HG02938 (cell line): Measurements from ENCODE around the gene MAP3K4.

Experiments
- ATAC-seq: cut with Tn5 transposase; IDR thresholded peaks from one replicate; pipeline ENCODE4 v1.9.1; 2021; ENCODE audit warnings: mild to moderate bottlenecking, moderate library complexity; ENCODE audit not compliant: unreplicated experiment

Gene MAP3K4

GRCh38 chr6:161139766-161140553, 148.4 kb downstream of the MAP3K4 start:
- ATAC-seq: no peak

- no peak for ATAC-seq
Measured at GRCh38 chr6:161140554-161140875, 148.9 kb downstream of the MAP3K4 start.

- ATAC-seq: no peak
Measured at GRCh38 chr6:161141173-161141572, 149.6 kb downstream of the MAP3K4 start.

GRCh38 chr6:161142957-161143296, 151.4 kb downstream of the MAP3K4 start:
- ATAC-seq: no peak

- ATAC-seq: no peak
Measured at GRCh38 chr6:161143663-161144430, 152.3 kb downstream of the MAP3K4 start.

- no peak for ATAC-seq
Measured at GRCh38 chr6:161150136-161150535, 158.6 kb downstream of the MAP3K4 start.

DNA sequence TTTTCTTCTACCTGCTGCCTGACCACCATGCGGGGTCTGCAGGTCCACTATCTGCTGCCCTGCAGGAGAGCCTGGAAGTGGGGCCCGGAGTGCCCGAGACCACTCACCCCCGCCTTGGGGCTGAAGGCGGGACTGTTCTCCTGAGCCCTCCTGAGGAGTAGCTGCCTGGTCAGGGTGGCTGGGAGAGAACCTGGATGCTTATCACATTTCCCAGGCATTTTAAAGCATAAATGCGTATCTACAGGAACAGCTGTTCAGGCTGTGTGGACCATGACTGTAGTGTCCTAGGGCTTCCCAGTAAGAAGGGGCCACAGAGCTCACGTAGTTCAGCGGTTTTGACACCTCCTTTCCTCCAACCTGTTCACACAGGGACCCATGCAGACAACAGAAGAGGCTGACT, 159.0 kb downstream of the MAP3K4 start:
- ATAC-seq: no peak

DNA sequence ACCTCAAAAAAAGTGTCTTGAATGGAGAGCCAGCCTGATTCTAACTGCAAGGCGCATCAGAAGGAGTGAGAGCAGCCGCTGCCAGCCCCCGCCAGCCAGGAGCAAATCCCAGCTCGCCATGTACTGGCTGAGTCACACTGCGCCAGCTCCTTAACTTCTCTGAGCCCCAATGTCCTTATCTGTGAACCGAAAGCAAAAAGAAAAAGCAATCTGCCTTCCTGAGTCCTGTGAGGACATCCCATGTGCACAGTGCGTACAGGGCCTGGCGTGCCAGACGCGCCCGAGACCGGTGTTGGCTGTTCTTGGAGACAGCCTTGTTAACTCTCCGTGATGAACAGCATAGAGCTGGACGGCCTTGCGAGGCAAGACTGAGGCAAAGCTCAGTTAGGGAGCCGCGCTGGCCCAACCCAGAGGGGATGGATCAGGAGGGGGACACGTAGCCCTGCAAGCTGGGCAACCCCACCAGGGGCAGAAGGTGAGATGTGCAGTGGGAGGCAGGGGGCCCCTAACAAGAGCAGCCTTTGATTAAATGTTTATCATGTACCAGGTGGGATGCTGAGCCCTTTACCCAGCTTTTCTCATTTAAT, 159.6 kb downstream of the MAP3K4 start:
- no peak for ATAC-seq

DNA sequence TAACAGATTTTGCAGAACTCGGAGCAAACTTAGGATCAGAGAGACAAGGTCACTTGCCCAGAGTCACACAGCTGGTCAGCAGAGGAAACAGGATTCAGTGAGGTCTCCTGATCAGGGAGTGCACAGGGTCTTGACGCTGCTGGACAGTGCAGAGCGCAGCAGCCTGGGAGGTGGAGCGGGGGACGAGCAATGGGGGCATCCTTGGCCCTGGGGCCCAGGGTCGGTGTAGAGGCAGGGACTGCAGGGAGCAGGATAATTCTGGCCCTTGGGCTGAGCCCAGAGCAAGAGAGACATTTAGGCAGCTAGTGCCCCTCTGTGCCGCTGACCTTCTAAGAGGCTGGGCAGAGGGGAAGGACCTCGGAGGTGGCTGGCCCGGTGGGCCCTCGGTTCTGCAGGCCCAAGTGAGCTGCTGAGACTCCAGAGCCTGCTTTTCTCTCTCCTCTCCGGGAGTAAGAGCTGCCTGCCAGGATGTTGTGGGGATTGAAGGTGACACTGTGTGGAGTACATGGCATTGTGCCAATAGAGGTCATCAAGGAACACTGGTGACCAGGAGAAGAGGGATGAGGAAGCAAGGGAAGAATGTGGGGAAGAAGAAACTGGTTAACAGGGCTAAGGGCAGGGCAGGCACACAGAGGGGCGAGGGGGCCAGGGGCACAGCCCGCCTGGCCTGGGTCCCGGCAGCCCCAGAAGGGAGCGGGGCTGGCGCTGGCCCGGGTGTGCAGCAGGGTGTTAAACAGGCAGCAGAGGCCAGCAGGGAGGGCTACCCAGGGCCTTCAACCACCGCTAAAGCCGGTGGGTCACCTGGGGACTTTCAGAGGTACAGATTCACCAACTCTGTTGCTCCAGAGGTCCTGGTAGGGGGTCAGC, 160.3 kb downstream of the MAP3K4 start:
- ATAC-seq: no peak

GRCh38 chr6:161152527-161152862, 160.9 kb downstream of the MAP3K4 start:
- ATAC-seq: no peak

GRCh38 chr6:161152907-161153662, 161.5 kb downstream of the MAP3K4 start:
- ATAC-seq: no peak

DNA sequence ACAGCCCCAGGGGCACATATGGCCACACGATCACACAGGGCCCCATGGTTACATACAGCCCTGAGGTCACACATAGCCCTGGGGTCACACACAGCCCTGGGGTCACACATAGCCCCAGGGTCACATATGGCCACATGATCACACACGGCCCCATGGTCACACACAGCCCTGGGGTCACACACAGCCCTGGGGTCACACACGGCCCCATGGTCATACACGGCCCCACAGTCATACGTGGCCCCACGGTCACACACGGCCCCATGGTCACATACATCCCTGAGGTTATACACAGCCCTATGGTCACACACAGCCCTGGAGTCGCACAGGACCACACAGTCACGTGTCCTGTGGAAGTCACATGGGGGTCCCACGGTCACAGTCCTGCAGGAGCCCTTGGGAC, 162.2 kb downstream of the MAP3K4 start:
- ATAC-seq: no peak

DNA sequence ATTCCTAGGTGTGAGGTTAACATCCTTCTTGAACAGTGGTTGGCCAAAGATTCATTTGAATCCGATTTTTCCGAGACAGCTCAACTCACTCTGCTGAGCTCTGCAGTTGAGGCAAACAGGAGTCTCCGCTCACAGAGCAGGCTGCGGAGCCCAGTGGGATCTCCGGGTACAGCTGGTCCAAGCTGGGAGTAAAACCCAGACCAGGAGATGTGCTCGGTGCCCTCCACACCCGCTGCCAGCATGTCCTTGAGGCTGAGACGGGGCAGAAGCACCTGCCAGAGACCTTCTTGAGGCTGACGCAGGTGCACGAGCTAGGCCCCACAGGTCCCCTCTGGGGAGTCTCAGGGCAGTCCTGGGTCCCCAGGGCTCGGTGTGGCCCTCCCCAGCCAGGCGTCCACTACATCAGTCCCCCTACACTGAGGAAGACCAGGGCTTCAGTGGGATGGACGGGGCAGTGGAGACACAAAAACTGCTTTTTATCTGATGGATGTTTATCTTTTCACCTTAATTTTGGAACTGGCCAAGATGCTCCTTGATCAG, 163.3 kb downstream of the MAP3K4 start:
- ATAC-seq: no peak

DNA sequence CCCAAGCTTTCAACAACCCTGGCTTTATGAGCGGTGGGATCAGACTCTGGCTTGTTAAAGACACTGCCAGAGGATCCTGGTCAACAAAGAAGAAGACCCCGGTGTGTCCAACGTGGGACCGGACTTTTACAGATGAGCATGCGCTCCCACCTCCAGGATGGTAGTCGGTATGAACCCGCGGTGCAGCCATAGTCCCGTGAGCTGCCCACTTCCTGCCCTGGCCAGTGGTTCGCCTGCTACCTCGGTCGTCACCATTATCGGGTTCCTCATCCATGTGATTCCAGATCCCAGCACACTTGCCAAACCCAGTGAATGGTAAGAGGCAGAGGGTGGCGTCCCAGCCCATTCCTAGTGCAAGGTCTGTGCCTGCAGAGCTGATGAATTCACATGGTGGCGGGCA, 169.6 kb downstream of the MAP3K4 start:
- ATAC-seq: no peak

DNA sequence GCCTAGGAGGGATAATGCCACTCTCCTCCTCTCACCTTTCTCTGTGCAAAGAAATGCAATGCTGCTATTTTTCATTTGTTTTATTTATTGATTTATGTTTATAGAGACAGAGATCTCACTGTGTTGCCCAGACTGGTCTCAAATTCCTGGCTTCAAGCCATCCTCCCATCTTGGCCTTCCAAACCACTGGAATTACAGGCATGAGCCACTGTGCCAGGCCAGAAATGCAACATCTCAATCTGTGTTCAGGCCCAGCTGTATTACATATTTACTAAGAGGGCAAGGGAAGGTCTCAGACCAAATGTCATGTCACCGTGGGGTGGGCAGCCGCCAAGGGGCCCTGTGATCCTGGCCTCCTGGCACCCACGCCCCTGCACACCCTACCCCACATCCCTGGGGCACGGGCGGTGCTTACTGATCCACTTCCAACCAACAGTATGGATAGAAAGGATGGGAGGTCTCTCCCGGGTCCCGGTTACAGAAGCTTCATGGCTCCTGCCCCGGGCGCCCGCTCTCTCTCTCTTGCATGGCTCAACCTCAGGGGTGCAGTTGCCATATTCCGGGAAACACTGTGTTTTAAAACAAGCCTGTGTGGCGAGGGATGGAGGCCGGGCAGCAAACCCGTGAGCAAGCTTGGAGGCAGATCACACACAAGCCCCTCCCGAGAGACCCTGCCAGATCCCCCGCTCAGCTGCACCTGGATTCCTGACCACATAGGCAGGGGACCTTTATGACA, 170.5 kb downstream of the MAP3K4 start:
- ATAC-seq: no peak

GRCh38 chr6:161162722-161163121, 171.2 kb downstream of the MAP3K4 start:
- no peak for ATAC-seq

DNA sequence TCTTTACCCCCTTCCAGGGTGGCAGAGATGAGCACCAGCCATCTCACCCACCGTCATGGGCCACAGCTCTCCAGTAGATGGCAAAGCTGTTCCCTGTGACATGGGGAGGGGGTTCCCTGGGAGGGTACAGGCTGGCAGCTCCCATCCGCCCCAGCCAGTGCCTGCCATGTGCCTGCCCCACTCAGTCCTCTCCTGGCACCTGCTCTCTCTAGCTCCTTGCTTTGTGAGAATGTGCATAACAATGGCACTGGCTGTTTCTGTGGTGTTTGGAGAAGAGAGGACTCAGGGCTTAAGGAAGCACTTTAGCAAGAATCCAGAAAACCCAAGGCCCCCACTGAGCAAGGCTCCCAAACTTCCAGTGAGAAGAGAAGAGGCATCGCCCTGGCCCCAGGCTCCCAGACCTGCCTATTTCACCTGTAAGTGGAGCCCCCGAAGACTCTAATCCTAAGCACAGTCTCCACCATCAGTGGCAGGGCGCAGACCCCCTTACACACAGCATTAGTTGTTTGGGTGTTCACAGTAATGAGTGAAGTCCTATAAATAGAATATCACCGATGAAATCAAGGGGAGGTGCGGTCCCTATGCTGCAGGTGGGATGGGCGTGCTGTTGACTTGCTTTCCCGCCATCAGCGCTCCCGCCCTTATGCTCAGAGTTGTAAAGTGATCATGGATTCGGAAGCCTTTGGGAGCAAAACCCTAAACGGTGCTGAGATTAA, 172.1 kb downstream of the MAP3K4 start:
- no peak for ATAC-seq

DNA sequence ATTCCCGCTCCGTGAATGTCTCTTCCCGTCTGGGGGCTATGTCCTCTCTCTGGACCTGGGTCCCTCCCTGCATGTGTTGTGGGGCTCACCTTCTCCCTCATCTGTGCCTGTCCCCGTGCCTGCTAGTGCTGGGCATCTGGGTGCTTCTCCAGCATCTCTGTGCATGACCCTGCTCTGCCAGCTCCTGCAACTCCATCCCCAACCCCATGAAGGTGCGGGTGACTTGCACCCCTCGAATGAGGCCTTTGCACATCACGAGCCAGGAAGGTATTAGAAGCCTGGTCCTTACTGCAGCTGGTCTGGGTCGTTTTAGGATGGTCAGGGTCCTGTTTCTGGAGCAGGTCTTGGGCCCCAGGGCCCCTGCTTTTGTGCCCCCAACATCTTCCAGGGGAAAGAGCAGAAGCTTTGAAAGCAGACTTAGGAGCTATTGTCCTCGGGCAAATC, 172.6 kb downstream of the MAP3K4 start:
- no peak for ATAC-seq

DNA sequence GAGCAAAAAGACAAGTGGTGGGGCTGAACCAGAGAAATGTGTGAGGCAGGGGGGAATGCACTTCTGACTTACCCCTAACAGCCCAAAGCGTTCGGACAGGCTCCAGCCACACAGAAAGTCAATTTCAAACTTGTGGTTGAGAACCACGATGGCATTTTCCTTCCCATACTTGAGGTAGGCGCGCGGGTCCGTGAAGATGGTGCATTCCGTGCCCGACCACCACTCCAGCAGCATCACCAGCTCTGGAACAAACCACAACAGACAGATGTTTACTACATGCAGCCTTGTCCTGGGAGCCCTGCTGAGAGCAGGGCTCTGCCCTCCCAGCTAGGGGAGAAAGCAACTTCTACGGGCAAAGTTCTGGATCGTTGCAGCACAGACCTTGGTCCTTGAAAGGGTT, 174.6 kb downstream of the MAP3K4 start:
- no peak for ATAC-seq
